Testis (tissue), 2 donors: ENCODE results near the gene ANO1.

Experiments used
- CTCF ChIP-seq, 3 experiments: fragments of 450-650 bp in 2 of 3; fragments of 200-600 bp in 1 of 3; sonication (generic) in 1 of 3; IDR thresholded peaks; one replicate each; pipeline ENCODE4 v1.5.1; 2016 to 2019; ENCODE audit warnings: antibody characterized with exemption in 3 of 3, mild to moderate bottlenecking in 2 of 3, moderate library complexity in 1 of 3
- POLR2A ChIP-seq: fragments of 450-650 bp; IDR thresholded peaks from one replicate; pipeline ENCODE4 v1.6.1; 2017; ENCODE audit warnings: antibody characterized with exemption, mild to moderate bottlenecking, moderate library complexity

DNA sequence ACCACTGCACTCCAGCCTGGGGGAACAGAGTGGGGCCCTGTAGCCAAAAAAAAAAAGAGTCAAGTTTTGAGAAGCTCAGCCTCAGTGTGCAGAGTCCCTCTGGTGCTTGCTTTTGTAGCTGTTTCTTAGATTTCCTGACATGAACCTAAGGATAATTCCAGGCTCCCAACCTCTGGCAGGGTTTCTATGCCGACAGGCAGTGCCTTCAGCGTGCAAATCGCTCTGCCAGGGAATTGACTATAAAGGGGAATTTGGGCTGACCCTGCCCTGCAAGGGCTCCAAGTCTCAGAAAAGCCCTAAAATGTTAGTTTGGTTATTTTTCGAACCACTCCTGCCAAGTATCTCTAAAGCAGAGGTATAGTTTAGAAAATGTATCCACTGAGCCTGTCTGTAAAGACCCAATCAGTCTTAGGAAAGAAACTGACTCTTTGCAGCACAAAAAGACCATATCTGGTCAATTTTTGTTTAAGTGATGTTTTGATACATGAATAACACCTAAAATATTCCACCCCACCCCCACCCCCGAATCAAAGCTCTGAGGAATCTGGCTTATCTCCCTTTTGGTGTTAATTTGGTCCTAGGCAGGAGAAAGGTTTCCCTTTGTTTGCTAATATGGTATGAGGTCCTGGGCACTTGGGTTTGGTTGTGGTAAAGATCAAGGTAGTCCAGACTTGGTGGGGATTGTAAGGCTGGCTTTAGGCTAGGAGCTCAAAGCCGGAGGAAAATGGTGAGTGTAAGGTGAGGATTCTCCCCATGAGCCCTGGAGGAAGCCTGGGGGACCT lies 49.7 kb downstream of the ANO1 start:
- TF ChIP-seq CTCF (IDR thresholded peaks at IDR 0.05) (no peak), POLR2A (no peak)
